Aortic smooth muscle cell (primary cell): Measurements from ENCODE around the gene HTRA2. TPM values are rescaled to one million over a fixed set of nuclear protein-coding genes. Genes with fewer than 3 reads are reported as not detected.

Source experiments
- total RNA-seq: library from RNA; depleted of rRNA; stranded (reverse); fragments of >200 nt; gene quantifications from 2 replicates; pipeline ENCODE4 v1.2.3, GENCODE V29; 2014

HTRA2 gene
- total RNA-seq = 38.1 and 51.3 TPM in 2 replicates

DNA sequence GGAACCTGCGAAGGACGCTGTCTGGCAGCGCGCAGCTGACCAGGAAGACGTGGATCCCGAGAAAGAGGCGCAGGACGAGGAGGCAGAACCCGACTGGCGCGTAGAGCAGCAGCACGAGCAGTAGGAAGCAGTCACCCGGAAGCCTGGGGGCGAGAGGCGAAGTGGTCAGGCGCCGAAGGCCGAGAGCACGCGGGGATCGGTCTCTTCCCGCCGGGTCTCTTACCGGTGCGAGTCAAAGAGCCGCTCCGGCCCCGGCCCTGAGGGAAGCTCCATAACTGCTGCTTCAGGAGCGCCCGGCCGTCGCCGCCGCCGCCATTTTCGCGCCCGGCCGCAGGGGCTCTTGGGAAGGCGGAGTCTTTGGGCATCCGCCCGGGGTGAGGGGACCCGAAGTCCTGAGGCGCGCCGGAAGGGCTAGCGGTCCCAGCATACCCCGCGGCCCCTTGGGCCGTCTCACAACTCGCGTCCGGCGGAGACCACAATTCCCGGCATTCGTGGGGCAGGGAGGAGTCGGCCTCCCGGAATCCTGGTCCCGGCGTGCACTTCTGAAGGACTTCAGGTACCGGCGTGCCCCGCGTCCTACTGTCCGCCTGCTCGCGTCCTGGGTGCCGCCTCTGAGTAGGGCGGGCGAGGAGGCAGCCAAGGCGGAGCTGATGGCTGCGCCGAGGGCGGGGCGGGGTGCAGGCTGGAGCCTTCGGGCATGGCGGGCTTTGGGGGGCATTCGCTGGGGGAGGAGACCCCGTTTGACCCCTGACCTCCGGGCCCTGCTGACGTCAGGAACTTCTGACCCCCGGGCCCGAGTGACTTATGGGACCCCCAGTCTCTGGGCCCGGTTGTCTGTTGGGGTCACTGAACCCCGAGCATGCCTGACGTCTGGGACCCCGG, at the start of gene HTRA2, which contains the start of gene AUP1:
HTRA2 (plus strand) TSS at position 577 of the 882 bp plus-strand sequence; CDS start at position 651, 74 bp downstream.
AUP1 (minus strand) TSS at position 350 of the 882 bp plus-strand sequence; CDS start at position 273, 77 bp downstream.

GRCh38 chr2:74482801-74483674, 46.7 kb upstream of the HTRA2 start, which contains the start of the genes CCDC142 and TTC31:
CCDC142 (minus strand) TSS chr2:74482998; CDS start chr2:74482837, 161 bp downstream.
TTC31 (plus strand) TSS chr2:74483081; CDS start chr2:74483096, 15 bp downstream.

GRCh38 chr2:74499267-74499939, 30.3 kb upstream of the HTRA2 start, which contains the start of gene LBX2:
LBX2 (minus strand) TSS chr2:74499603; CDS start chr2:74499537, 66 bp downstream.

GRCh38 chr2:74507145-74507925, 22.4 kb upstream of the HTRA2 start, which contains the start of gene PCGF1:
PCGF1 (minus strand) TSS chr2:74507695; CDS start chr2:74507668, 27 bp downstream.

GRCh38 chr2:74514368-74515270, 15.1 kb upstream of the HTRA2 start, which contains the start of gene TLX2:
TLX2 (plus strand) TSS chr2:74514450; CDS start chr2:74514807, 357 bp downstream.

DNA sequence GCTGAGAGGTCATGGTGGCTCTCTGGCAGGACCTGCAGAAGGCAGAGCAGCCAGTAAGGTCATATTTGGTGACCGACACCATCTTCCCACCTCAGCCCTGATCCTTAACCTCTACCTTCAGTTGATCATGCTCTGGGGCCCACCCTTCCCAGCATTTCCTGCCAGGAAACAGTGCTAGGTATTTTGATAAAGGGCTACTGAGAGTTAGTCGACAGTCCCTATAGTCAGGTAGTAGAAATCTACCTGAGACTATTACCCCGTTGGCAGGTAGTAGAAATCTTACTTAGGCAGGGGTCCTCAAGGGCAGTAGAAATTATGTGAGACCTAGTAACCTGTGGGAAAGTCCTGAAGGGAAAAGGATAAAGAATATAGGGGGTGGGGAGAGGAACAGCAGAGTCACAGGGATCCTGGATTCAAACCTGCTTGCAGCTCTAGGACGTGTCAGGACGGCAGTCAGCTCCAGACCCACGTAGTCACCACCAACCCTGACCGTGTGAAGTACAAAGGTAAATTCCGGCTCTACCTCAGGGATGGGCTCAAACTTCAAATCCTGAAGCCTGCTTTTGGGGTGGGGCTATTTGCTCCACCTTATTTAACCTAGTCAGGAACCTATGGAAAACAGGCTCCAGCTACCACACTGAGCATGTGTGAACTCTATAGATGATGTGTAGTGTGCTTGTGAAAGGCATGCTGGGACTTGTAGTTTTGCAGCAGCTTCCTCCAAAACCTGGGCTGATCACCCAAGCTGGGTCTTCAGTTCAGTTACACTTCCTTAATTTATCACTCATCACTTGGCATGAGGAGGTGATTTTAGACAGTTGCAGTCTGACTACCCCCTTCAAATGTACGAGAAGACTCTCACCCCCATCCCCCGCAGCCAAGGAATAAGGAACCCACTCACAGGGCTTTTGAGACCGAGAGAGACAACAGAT, 3.8 kb upstream of the HTRA2 start, which contains the start of gene DQX1:
DQX1 (minus strand) TSS at position 515 of the 932 bp plus-strand sequence; CDS start at position 13, 502 bp downstream.

DNA sequence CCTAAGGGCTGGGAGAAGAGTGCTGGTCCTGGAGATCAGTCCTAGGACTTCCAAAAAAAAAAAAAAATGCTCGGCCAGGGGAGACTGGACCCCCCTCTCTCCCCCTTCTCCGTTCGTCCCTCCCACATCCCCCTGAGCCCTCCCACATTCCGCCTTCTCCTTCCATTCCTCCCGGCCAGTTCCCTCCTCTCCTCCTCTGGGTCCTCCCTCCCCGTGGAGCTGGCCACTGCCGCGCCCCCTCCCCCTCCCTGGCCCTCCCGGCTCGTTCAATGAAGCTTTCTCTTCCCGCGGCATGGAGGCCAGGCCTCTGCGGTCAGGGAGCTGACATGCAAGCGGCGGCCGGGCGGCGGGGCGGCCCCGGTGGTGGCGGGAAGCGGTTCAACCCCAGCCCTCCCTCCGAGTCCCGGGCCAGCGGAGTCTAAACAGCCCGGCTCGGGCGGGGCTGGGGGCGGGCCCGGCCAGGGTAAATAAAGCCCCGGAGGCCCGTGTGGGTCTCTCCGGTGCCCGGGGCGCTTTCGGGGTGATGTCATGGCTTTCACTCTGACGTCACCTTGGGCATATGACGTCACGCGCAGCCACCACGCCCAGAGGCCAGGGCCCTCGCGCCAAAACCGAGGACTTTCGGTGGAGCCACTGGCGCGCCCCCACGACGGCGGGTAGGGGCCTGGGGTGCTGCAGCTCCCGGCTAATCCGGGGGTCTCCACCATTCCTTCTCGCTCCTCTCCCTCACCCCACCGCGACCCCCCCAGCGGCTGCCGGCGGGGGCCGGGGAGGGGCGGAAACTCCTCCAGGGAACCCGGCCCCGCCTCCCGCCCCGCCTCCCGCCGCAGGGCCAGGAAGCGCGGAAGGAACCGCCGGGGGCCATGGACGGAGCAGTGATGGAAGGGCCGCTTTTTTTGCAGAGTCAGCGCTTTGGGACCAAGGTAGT, 24.4 kb downstream of the HTRA2 start, which contains the start of the genes DOK1 and LOXL3:
DOK1 (plus strand) TSS at position 829 of the 928 bp plus-strand sequence; CDS start at position 864, 35 bp downstream.
LOXL3 (minus strand) TSS at position 51 of the 928 bp plus-strand sequence. CDS start 1,308 bp downstream, outside the sequence.

Other genes with a start within 250 kb of the HTRA2 start
- under 0.01 and 0.31 TPM in 2 replicates for gene SLC4A5, start 186.5 kb upstream of the HTRA2 start, total RNA-seq
- gene DCTN1, start 149.6 kb upstream of the HTRA2 start, total RNA-seq = 185 TPM in 2 replicates
- gene C2orf81, start 108.3 kb upstream of the HTRA2 start, total RNA-seq = 0.87 and 1.1 TPM in 2 replicates
- 24.7 and 32.9 TPM in 2 replicates for gene WDR54, start 108.2 kb upstream of the HTRA2 start, total RNA-seq
- gene RTKN, start 88.0 kb upstream of the HTRA2 start, total RNA-seq = 14.3 and 15.8 TPM in 2 replicates
- gene INO80B, start 74.8 kb upstream of the HTRA2 start, total RNA-seq = 14.3 and 15.0 TPM in 2 replicates
- gene WBP1, start 71.5 kb upstream of the HTRA2 start, total RNA-seq = 45.6 and 57.9 TPM in 2 replicates
- gene MOGS, start 64.6 kb upstream of the HTRA2 start, total RNA-seq = 44.3 and 53.5 TPM in 2 replicates
- gene MRPL53, start 57.3 kb upstream of the HTRA2 start, total RNA-seq = 31.5 and 42.1 TPM in 2 replicates
- gene CCDC142, start 46.9 kb upstream of the HTRA2 start, total RNA-seq = 15.9 and 24.3 TPM in 2 replicates
- 9.4 and 11.5 TPM in 2 replicates for gene TTC31, start 46.9 kb upstream of the HTRA2 start, total RNA-seq
- 1.6 and 2.2 TPM in 2 replicates for gene LBX2, start 30.3 kb upstream of the HTRA2 start, total RNA-seq
- gene PCGF1, start 22.2 kb upstream of the HTRA2 start, total RNA-seq = 27.6 and 31.1 TPM in 2 replicates
- 0.06 TPM in 1 of 2 replicates, not detected in the other for gene TLX2, start 15.5 kb upstream of the HTRA2 start, total RNA-seq
- gene DQX1, start 3.7 kb upstream of the HTRA2 start, total RNA-seq = 0.12 TPM in 1 of 2 replicates, not detected in the other
- gene AUP1, start 227 bp upstream of the HTRA2 start, total RNA-seq = 68.1 and 85.1 TPM in 2 replicates
- 66.2 and 155 TPM in 2 replicates for gene LOXL3, start 24.0 kb downstream of the HTRA2 start, total RNA-seq
- gene DOK1, start 24.8 kb downstream of the HTRA2 start, total RNA-seq = 43.4 and 115 TPM in 2 replicates
- 0.06 and 0.26 TPM in 2 replicates for gene M1AP, start 118.4 kb downstream of the HTRA2 start, total RNA-seq
- 6.5 and 7.5 TPM in 2 replicates for gene SEMA4F, start 124.3 kb downstream of the HTRA2 start, total RNA-seq